Measurements from ENCODE around the gene KRT72.
A peak's percentile ranks its signal among the peaks of the same experiment; 100 is the strongest.

KRT72 gene

GRCh38 chr12:52600941-52601481 is at the start of gene KRT72:
TSS of gene KRT72 (minus strand) at chr12:52601463. CDS start at chr12:52601452, 11 bp downstream.
- H3K4me3 Mint-ChIP-seq = no peak within 1 kb of the TSS
- H3K27ac Mint-ChIP-seq = peak within 1 kb of the TSS; percentile 19

GRCh38 chr12:52650520-52651081 is 49.3 kb upstream of the KRT72 start:
- Mint-ChIP-seq H3K4me1 (peaks cover 66% of the 10 kb centered on the region), H3K4me3 (no peak overlapping the region), H3K9me3 (no peaks in the 10 kb centered on the region), H3K27me3 (no peaks in the 10 kb centered on the region), H3K27ac (no peak overlapping the region), H3K36me3 (no peaks in the 10 kb centered on the region)

More at GRCh38 chr12:52600941-52601481, at the start of gene KRT72:
- Mint-ChIP-seq H3K4me1 (peaks cover 61% of the 10 kb centered on the region), H3K27me3 (no peaks in the 10 kb centered on the region), H3K9me3 (no peaks in the 10 kb centered on the region), H3K36me3 (peaks cover 5% of the 10 kb centered on the region)

GRCh38 chr12:52649066-52649465 is 47.8 kb upstream of the KRT72 start:
- peaks cover 73% of the 10 kb centered on the region for H3K4me1 Mint-ChIP-seq
- H3K27ac Mint-ChIP-seq = peak overlapping the region; percentile 81
- H3K4me3 Mint-ChIP-seq = no peak overlapping the region
- H3K27me3 Mint-ChIP-seq = no peaks in the 10 kb centered on the region
- no peaks in the 10 kb centered on the region for H3K9me3 Mint-ChIP-seq
- H3K36me3 Mint-ChIP-seq = peaks cover 2% of the 10 kb centered on the region

GRCh38 chr12:52648012-52648550 is 46.8 kb upstream of the KRT72 start:
- Mint-ChIP-seq H3K9me3 (no peaks in the 10 kb centered on the region), H3K36me3 (peaks cover 2% of the 10 kb centered on the region), H3K4me1 (peaks cover 77% of the 10 kb centered on the region), H3K27ac (no peak overlapping the region), H3K4me3 (no peak overlapping the region), H3K27me3 (no peaks in the 10 kb centered on the region)

- Mint-ChIP-seq H3K4me3 (no peak overlapping the region), H3K27ac (peak overlapping the region; percentile 26), H3K9me3 (no peaks in the 10 kb centered on the region), H3K27me3 (no peaks in the 10 kb centered on the region), H3K4me1 (peaks cover 82% of the 10 kb centered on the region), H3K36me3 (peaks cover 2% of the 10 kb centered on the region)
Measured at GRCh38 chr12:52647601-52648000, 46.3 kb upstream of the KRT72 start.

- peaks cover 2% of the 10 kb centered on the region for H3K36me3 Mint-ChIP-seq
- no peak overlapping the region for H3K4me3 Mint-ChIP-seq
- H3K9me3 Mint-ChIP-seq = no peaks in the 10 kb centered on the region
- no peaks in the 10 kb centered on the region for H3K27me3 Mint-ChIP-seq
- H3K27ac Mint-ChIP-seq = peak overlapping the region; percentile 92
- peaks cover 92% of the 10 kb centered on the region for H3K4me1 Mint-ChIP-seq
Measured at GRCh38 chr12:52646613-52647012, 45.4 kb upstream of the KRT72 start.

- Mint-ChIP-seq H3K36me3 (peaks cover 2% of the 10 kb centered on the region), H3K4me3 (peak overlapping the region; percentile 61), H3K27me3 (no peaks in the 10 kb centered on the region), H3K4me1 (peaks cover 98% of the 10 kb centered on the region), H3K9me3 (no peaks in the 10 kb centered on the region), H3K27ac (peak overlapping the region; percentile 92)
Measured at GRCh38 chr12:52645982-52646381, 44.7 kb upstream of the KRT72 start.

GRCh38 chr12:52645120-52645761 is 44.0 kb upstream of the KRT72 start:
- peaks cover 2% of the 10 kb centered on the region for H3K36me3 Mint-ChIP-seq
- peaks cover 99% of the 10 kb centered on the region for H3K4me1 Mint-ChIP-seq
- H3K4me3 Mint-ChIP-seq = peak overlapping the region; percentile 61
- H3K27ac Mint-ChIP-seq = peak overlapping the region; percentile 92
- no peaks in the 10 kb centered on the region for H3K27me3 Mint-ChIP-seq
- H3K9me3 Mint-ChIP-seq = no peaks in the 10 kb centered on the region

- H3K9me3 Mint-ChIP-seq = no peaks in the 10 kb centered on the region
- no peak overlapping the region for H3K4me3 Mint-ChIP-seq
- no peaks in the 10 kb centered on the region for H3K27me3 Mint-ChIP-seq
- peaks cover 2% of the 10 kb centered on the region for H3K36me3 Mint-ChIP-seq
- H3K4me1 Mint-ChIP-seq = peaks cover 87% of the 10 kb centered on the region
- peak overlapping the region; percentile 92 for H3K27ac Mint-ChIP-seq
Measured at GRCh38 chr12:52644078-52644415, 42.8 kb upstream of the KRT72 start.

- Mint-ChIP-seq H3K4me1 (peaks cover 82% of the 10 kb centered on the region), H3K27ac (peak overlapping the region; percentile 80)
Measured at GRCh38 chr12:52643233-52644077, 42.2 kb upstream of the KRT72 start.

GRCh38 chr12:52641468-52641867 is 40.2 kb upstream of the KRT72 start:
- Mint-ChIP-seq H3K27ac (peak overlapping the region; percentile 71), H3K27me3 (no peaks in the 10 kb centered on the region), H3K9me3 (no peaks in the 10 kb centered on the region), H3K4me1 (peaks cover 78% of the 10 kb centered on the region), H3K4me3 (no peak overlapping the region), H3K36me3 (peaks cover 2% of the 10 kb centered on the region)

More at GRCh38 chr12:52643233-52644077, 42.2 kb upstream of the KRT72 start:
- no peak overlapping the region for H3K4me3 Mint-ChIP-seq
- no peaks in the 10 kb centered on the region for H3K27me3 Mint-ChIP-seq
- H3K9me3 Mint-ChIP-seq = no peaks in the 10 kb centered on the region
- peaks cover 2% of the 10 kb centered on the region for H3K36me3 Mint-ChIP-seq

GRCh38 chr12:52637299-52637698 is 36.0 kb upstream of the KRT72 start:
- Mint-ChIP-seq H3K27me3 (no peaks in the 10 kb centered on the region), H3K4me1 (peaks cover 69% of the 10 kb centered on the region), H3K4me3 (no peak overlapping the region), H3K36me3 (no peaks in the 10 kb centered on the region), H3K27ac (no peak overlapping the region), H3K9me3 (no peaks in the 10 kb centered on the region)

GRCh38 chr12:52636592-52637258 is 35.5 kb upstream of the KRT72 start:
- Mint-ChIP-seq H3K27me3 (no peaks in the 10 kb centered on the region), H3K4me3 (no peak overlapping the region), H3K36me3 (no peaks in the 10 kb centered on the region), H3K9me3 (no peaks in the 10 kb centered on the region), H3K27ac (peak overlapping the region; percentile 70), H3K4me1 (peaks cover 69% of the 10 kb centered on the region)

GRCh38 chr12:52636189-52636588 is 34.9 kb upstream of the KRT72 start:
- Mint-ChIP-seq H3K9me3 (no peaks in the 10 kb centered on the region), H3K4me1 (peaks cover 69% of the 10 kb centered on the region), H3K4me3 (no peak overlapping the region), H3K27ac (no peak overlapping the region), H3K36me3 (no peaks in the 10 kb centered on the region), H3K27me3 (no peaks in the 10 kb centered on the region)

Measured in activated naive CD4-positive, alpha-beta T cell treated with anti-CD3 and anti-CD28 coated beads, Interleukin-2, amount 50 U/mL, for 24 hours (primary cell).